Measurements from ENCODE around the gene EPB41L2.

- TF ChIP-seq EZH2phosphoT487 (IDR thresholded peaks at IDR 0.05; ENCODE audit: unreplicated experiment) (no peak), CTCF (conservative IDR thresholded peaks at IDR 0.05; ENCODE audit: low read depth in 2 of 2) (no peak), EZH2 (IDR thresholded peaks at IDR 0.05; ENCODE audit: low read depth, unreplicated experiment) (no peak), ZNF114 (CRISPR knock-in tag; IDR thresholded peaks at IDR 0.05) (no peak), POLR2AphosphoS5 (IDR thresholded peaks at IDR 0.05; ENCODE audit: low read depth) (no peak), STAT1 (IDR thresholded peaks at IDR 0.05; ENCODE audit: unreplicated experiment) (no peak), REST (IDR thresholded peaks at IDR 0.05; ENCODE audit: unreplicated experiment) (no peak)
Observed at GRCh38 chr6:130980310-130981032, 82.6 kb downstream of the EPB41L2 start.

Data from GM23338 (cell line).